Peyer's patch (tissue), 4 donors: ENCODE measurements around the gene BICRAL.

ENCODE experiments used
- POLR2A ChIP-seq, 2 donors: fragments of 450-650 bp; IDR thresholded peaks; one replicate each; pipeline ENCODE4 v1.5.1; 2017; ENCODE audit warnings: antibody characterized with exemption in 2 of 2, mild to moderate bottlenecking in 2 of 2, moderate library complexity in 2 of 2
- TF ChIP-seq, protein P1 (sequence below), 6 experiments: fragments of 450-650 bp in 4 of 6; fragments of 200-600 bp in 2 of 6; sonication (generic) in 1 of 6; IDR thresholded peaks; one replicate each; pipeline ENCODE4 v1.5.1; 2017 to 2019; ENCODE audit warnings: antibody characterized with exemption in 6 of 6, mild to moderate bottlenecking in 3 of 6, moderate library complexity in 1 of 6

DNA sequence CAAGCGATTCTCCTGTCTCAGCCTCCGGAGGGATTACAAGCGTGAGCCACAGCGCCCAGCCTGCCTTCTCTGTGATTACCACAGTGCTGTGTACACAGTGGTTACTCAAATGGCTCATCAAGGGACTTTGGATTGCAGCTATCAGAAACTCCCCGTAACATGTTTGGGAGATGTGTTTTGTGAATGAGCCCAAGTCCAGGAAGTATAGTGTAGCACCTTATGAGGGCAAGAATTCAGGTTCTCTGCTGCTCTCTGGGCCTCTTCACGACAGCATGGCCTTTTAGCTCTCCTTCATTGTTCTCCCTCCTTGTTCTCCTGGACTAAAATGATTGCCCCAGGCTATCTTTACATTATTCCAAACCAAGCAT lies 63.5 kb downstream of the BICRAL start:
- TF ChIP-seq, protein P1, sequence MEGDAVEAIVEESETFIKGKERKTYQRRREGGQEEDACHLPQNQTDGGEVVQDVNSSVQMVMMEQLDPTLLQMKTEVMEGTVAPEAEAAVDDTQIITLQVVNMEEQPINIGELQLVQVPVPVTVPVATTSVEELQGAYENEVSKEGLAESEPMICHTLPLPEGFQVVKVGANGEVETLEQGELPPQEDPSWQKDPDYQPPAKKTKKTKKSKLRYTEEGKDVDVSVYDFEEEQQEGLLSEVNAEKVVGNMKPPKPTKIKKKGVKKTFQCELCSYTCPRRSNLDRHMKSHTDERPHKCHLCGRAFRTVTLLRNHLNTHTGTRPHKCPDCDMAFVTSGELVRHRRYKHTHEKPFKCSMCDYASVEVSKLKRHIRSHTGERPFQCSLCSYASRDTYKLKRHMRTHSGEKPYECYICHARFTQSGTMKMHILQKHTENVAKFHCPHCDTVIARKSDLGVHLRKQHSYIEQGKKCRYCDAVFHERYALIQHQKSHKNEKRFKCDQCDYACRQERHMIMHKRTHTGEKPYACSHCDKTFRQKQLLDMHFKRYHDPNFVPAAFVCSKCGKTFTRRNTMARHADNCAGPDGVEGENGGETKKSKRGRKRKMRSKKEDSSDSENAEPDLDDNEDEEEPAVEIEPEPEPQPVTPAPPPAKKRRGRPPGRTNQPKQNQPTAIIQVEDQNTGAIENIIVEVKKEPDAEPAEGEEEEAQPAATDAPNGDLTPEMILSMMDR (IDR thresholded peaks at IDR 0.05), result peak in 2 of 6 experiments; percentile 18 to 22
- no peak for TF ChIP-seq POLR2A (IDR thresholded peaks at IDR 0.05)
